NCI-H1092 (cell line): ENCODE measurements around the gene PKP4.
A peak's percentile ranks its signal among the peaks of the same experiment; 100 is the strongest.

Source experiments
- DNase-seq: peaks from one replicate; lab custom pipeline; 2025; lab: John Stamatoyannopoulos, UW

The PKP4 gene

DNA sequence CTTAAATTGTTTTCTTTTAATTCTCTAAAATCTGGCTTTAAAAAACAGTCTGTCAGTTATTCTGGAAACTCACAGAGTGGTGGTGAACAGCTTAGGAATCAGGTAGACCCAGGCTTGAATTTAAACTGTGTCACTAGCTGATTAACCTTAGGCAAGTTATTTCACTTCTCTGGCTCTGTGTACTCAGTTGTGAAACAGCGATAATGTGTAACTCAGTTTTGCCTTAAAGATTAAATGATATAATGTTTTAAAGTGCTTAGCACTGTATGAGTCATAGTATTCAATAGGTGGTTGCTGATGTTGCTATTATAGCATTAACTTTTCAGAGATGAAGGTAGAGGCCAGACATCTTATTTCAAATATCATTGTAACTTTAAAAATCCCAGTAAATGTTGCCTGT is 40.7 kb downstream of the PKP4 start:
- no peak for DNase-seq

DNA sequence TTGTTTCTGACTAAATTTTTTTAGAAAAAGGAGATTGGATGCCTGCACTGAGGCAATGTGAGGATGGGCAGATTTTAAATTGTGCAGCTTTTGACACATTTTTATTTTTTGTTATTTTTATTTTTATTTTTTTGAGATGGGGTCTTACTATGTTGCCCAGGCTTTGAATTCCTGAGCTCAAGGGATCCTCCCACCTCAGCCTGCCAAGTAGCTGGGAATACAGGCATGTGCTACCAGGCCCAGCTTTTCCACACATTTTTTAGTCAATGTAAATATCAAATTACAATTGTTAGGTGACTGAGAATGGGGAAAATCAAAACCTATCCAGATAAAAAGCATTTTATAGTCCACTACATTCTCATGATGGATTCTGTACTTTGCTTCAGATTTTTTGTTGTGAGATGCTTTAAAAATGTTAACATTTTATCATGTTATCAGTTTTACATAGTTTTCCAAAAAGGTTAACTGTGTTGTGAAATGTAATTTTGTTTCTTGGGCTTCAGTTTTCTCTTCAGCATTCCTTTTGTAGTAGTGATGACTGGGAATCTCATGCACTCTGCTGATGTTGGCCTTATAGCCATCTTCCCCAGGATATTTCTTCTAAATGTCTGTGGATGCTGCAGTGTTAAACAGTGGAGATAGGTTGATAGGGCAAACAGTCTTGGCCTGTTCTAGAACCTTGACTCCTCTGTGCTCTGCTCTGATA is 41.4 kb downstream of the PKP4 start:
- DNase-seq, result no peak

DNA sequence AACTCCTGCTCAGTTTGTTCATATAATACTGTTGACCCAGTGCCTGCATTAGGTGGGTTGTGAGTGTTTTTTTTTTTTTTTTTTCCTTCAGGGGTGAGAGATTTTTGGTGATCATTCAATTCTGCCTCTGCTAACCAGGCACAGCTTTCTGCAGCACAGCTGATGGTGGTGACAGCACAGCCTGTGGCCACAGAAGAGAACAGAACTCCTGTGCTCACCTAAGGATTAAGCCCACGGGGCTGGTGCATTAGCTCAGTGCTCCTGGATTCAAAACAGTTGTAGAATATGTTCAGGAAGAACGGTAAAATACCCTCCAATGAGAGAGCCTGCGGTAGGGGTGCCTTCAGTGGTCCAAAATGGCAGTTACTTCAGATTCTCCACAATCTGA is 42.0 kb downstream of the PKP4 start:
- no peak for DNase-seq

DNA sequence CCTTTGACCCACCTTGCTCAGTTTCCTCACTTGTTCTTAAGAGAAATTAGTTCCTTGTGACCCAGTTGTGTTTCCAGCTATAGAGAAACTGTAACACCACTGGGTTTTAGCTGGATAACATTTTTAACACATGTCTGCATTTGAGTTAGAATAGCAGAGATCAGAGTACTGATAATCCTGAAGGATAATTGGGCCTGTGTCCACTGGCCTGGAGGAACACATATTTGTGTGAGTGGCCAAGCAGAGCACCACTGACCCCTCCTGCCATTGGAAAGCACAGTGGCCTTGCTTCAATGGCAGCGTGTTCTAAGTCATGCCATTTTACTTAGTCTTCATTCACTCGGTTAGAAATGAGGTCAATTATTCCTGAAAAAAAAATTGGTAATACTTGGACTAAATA is 42.6 kb downstream of the PKP4 start:
- DNase-seq, result no peak

DNA sequence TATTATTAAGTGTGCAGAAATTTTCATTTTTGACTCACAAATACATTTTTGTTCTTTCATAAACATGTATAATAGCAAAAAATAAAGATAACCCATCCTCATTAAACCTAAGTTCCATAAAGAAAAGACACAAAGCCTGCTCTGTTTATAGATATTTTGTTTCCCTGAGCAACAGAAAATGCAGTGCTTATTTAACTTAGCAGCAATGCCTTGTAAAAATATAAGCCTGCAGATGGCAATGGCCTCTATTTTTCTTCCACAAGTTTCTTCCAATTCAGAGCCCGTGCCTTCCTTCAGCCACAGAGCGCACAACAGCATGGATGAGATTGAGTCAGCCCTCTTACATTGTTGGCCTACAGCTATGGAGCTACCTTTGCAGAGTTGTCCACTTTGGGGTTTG is 43.6 kb downstream of the PKP4 start:
- no peak for DNase-seq

DNA sequence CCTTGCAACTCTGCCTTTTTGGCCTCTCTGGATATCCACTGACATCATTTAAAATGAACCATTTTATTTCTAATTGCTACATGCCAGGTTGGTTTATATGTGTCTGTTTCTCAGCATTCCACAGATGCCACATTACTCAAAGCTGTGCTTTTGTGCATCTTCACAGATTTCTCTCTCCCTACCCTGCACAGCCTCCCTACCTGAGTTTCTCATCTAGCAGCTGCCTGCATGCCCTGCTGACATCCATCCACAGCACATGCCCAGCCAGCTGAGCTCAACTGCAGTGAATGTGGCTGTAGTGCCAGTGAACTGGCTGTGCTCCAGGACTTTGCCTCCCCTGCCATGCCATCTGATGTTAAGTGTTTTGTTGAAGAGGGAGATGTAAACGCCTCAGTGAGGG is 44.5 kb downstream of the PKP4 start:
- peak; percentile 46 for DNase-seq

DNA sequence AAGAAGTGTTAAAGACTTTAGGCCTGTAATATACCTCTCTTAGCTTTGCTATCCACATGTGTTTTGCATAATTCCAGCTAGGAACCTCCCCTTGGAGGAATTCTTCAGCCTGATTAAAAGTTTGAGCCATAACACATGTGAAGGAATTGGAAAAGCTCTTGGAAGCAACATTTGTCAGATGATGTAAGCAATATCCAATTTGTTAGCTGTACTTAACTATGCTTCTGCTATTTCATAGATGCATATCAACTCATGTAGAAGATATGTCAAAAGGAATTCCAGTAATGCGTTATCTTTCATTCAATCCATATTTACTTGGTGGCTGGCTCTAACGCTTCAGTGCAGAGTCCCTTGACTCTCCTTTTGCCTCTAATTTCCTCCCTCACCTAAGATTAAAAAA is 46.2 kb downstream of the PKP4 start:
- DNase-seq, result no peak

DNA sequence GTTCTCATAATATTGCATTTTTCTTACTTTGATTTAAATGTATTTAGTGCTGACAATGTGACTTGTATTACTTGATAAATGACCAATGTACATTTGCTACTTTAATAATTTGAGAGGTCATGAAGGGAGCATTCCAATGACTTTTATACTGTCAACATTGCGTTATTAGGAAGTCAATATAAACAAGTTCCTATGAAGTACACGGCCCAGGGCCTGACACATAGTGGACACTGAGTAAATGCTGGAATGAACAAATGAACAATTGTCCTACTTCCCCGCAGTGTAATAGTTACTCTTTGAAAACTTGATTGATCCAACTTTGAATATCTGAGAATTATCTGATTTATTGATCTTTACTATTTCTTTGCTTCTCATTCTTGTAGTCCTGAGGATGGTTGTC is 47.3 kb downstream of the PKP4 start:
- no peak for DNase-seq

DNA sequence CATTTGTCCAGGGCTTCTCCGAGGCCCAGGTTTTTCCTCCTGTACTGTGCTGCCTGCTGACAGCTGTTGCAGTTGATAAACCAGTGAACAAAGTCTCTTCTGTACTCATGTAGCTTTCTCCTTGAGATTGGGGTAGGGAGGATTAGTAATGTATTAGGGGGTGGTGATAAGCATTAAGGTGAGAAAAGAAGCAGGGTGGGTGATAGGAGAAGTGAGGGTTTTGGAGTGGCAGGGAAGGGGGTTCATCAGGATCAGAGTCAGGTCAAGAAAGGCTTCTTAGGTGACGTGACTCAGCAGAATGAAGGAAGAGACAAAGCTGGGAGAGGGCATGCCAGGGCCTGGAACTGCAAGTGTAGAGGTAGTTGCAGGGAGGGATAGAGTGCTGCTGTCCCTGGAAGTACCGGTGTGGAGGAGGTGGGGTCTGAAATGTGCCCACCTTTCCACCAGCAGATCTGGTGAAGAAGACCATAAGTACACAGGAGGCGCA is 48.7 kb downstream of the PKP4 start:
- no peak for DNase-seq

DNA sequence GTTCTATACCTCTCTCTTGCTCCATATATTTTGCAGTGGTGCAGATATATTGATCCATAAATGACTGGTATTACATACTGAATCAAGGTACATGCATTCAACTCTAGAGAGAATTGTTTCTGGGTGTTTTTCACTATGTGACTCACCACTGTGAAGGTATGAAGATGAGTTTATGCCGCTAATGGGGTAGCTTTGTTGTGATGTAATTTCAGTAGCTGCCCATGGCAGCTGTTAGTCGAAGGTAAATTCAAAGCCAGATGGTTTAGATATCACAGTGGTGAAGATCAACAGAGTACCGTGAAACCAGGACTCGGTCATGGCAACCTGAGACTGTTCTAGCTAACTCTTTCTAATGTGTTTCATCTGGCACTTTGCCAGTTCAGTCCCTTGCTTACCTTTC is 50.4 kb downstream of the PKP4 start:
- no peak for DNase-seq

DNA sequence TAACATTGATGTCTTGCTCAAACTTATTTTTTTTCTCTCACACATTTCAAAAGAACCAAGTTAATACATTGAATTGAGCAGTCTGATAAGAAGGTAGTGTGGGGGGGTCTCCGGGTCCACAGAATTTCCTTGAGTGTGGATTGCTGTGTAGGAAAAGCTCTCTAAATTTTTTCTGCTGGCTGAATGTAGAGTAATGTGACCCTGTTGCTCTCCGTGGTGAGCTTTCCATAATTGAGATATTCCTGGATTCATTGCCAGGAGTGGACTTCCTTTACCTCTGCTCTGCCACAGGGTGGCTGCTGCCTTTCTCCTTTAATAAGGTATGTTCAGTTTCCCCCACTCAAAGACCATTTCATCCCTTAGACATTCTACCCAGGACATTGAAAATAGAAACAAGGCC is 50.9 kb downstream of the PKP4 start:
- DNase-seq, result no peak

DNA sequence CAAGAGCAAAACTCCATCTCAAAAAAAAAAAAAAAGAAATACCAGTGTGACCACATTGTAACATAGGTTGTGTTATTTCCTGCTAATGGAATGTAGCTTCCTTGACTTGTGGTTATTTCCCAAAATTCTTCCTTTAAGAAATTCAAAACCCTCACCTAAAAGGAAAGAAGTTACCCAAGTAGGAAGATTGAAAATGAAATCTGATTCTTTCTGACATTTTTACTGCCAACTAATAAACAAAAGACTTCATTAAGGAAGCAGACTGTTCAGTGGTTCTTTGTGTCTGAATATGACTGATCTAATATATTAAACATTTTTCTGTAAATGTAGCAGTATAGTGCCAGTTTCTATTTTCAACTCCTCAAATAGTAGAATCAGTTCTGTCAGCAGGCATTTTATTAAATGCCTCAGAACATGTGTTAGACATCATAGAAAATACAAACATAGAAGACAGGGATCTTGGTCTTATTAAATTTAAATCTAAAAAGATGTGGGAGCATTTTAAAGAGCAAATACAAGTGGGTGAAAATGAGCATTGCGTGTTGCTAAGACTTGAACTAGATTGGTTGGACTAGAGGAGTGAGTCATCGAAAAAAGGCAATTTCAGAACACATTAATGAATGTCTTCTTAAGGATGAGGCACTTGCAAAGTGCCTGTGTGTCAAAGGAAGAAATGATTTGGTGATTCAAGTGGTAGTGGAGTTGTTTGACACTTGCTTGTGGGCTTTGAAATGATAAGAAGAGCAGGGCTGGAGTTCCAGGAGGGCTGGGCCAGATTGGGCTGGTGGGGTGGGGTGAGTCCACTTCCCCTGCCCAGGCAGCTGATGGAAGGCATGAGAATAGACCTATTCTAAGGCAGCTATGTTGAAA is 53.4 kb downstream of the PKP4 start:
- DNase-seq, result no peak

DNA sequence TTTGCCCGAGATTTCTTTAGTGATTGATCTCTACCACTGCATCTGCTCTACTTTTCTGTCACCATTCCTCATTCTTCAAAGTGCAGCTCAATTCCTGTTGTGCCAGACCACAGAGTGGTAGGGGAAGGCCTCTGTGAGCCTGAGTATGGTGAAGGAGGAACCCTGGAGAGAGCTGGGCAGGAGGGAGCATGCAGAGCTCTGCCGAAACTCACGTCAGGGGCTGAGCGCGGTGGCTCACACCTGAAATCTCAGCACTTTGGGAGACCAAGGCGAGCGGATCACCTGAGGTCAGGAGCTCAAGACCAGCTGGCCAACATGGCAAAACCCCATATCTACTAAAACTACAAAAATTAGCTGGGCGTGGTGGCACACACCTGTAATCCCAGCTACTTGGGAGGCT is 54.1 kb downstream of the PKP4 start:
- DNase-seq, result no peak

DNA sequence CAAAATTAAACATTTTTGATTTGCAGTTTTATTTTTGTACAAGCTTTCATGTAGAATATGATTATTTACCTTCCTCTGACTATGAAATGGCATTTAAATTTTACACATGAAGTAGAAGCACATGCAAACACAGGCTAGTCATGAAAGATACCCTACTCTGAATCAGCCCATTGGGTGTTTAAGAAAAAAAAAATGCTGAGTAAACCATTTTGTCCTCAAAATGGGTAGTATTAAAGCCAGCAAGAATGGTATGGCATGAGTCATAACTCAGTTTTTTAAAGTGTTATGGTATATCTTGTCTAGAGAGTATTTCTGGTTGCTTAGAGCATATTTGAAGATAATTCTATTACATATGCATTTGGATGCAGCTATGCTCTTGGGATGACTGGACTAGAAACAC is 55.0 kb downstream of the PKP4 start:
- DNase-seq, result no peak

DNA sequence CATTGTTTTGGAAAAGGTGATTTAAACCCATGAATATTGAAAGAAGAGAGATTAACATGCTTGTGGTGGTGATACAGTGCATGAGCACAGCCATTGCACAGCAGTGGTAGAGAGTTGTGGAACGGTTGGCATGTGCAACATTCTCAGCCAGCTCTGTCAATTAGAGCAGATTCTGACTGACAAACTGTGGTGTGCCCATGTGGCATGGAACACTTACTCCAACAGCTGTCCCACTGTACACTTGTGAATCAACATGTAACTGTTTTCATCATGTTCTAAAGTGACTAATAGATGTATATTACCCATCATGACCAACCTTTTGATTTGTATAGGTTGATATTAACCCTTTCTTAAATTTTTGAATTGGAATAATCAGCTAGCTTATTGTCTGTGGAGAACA is 55.6 kb downstream of the PKP4 start:
- no peak for DNase-seq

DNA sequence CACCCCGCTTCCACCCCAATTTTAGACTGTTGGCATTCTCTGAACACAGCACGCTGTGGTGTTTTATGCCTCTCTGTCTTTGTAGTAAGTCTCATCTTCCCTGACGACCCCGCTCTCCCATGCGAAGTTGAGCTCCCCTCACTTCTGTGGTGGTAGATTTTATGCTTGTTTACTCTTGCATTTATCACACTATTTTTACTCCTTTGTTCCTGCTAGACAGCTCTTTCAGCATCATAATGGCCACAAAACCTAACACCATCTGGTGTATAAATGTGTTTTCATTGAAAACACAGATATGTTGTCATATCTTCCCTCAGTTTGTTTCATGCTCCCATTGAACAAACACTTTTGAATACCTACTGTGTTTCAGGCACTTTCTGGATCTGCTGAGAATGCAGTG is 57.1 kb downstream of the PKP4 start:
- no peak for DNase-seq

DNA sequence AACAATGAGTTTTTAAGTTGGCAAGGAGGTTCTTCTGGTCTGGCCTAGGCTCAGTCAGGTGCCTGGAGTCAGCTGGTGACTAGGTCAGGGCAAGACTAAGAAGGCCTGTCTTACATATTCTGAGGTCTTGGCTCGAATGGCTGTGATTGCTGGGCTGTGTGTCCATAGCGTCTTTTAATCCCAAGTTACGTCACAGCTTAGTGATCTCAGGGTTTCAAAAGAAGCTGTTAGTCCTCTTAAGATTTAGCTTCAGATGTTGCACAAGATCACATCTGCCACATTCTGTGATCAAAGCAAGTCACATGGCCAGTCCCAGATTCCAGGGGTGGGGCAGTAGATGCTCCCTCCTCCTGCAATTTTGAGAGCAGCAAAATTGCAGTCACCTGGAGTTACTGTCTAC is 61.3 kb downstream of the PKP4 start:
- DNase-seq, result no peak

DNA sequence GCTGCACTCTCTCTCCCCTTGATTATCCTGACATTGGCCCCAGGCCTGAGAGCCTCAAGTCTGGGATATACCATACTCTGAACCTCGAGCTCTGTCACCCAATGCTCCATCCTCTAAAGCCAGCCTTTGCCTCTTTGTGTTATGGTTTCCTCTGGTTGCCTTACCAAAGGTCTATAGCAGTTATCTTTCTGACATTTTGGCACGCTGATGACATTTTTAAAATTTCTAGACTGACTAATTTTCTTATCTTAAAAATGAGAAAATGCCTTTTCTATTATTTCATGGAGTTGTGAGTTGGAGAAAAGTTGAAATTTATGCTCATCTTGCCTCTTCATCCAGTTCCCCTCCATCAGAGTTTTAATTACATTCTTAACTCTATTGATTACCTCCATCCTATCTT is 62.7 kb downstream of the PKP4 start:
- DNase-seq, result no peak

DNA sequence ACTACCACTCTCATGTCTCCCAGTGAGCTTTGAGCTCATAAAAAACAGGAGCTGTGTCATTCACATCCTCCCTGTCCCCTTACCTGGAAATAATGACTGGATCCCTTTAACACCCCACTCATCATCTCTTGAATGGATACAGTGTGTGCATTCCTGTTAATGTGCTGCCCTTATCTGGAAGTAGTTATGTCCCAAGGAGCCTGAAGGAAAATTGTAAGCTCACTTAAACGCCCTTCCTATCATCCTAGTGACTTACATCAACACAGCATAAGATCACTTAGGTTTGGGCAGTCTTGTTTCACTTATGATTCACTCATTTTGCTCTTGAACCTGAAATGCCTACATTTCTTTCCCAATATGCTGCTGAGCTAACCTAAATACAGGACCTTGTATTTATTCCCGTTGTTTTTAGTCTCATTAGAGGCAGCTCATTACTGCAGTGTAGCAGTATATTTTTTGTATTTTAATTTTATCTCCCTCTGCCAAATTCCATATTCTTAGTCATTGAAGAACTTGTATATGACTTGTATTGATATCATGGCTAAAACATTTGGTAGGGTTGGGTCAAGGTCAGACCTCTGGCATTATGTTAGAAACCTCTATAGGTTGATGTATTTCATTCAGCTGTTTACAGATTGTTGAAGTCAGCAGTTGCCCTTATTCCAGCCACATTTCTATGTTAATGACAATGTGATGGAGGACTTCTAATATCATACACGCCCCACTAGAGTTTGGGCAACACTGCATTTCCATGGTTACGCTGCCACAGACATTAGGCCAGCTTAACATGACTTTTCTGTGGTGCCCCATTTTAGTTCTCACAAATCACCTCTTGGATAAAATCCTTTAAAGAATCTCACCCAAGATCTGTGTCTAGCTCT is 72.9 kb downstream of the PKP4 start:
- no peak for DNase-seq

DNA sequence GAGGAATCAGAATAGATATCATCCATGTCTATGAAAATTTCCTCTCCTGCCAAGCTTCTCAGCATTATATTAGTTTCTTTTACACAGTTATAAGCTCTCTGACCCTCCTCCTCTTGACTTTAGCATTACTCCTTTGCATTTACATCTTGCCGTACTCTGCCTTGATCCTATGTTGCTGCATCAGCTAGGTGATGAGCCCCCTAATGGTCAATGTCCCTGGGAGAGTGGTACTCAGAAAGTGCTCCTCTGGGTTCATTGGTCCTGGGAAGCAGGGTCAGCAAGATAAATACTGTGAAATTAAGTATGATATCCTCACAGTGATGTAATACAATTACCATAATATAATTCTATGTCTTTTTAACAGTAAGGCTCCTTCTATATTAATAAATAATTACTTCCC is 74.1 kb downstream of the PKP4 start:
- DNase-seq, result no peak

DNA sequence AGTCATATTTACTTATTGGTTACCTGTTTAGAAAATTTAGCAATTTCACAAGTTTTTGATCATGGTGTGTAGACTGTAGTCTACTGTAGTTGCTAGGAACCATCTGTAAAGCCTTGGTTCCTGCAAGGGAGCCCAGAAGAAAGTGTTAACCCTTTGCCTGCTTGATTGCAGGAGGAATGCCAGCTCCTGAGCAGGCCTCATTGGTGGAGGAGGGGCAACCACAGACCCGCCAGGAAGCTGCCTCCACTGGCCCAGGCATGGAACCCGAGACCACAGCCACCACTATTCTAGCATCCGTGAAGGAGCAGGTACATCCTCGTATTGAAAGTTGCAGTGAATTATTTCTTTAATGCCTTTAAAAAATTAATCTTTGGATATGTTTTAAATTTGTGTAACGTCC is 76.3 kb downstream of the PKP4 start:
- no peak for DNase-seq

DNA sequence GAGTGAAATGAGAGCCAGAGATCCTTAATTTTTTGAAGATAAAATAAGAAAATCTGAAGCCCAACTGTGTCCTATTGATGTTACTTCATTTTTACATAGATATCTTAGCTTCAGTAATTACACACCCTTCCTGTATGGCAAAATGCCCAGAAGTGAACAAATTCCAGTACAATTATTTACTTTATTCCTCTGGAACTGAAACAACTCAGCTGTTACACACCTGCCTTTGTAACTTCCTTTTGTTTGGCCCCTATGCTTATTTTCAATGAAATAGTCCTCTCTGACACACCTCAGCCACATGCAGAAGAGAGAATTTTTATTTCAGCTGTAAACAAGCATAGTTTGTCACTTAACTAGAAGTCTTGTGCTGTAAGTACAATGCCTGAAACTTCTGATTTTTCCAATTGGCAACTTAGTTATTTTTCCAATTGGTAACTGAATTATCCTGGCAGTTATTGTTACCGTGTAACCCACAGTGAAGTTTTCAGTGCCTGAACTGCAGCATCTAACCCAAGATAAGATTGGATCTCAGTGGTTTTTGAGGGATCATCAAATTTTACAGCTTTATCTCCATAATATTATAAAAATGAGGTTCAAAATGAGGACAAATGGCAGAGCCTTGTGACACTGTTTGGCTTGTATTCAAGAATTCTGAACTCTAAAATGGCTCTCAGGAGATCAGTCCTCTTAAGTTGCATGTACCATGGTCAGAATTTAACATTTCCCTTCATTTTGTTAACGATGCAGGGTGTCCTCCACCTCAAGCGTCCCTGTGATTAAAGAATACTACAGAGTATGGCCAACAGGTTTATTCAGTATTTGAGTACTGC is 82.6 kb downstream of the PKP4 start:
- peak; percentile 15 for DNase-seq
